ENCODE results near the gene EXOC3L4. TPM values are rescaled to one million over a fixed set of nuclear protein-coding genes. Genes with fewer than 3 reads are reported as not detected.

EXOC3L4 gene
- total RNA-seq, 1 donor: not detected

GRCh38 chr14:103138301-103139131 lies 44.0 kb downstream of the EXOC3L4 start:
- TF ChIP-seq CTCF (IDR thresholded peaks at IDR 0.05; ENCODE audit: insufficient read depth, low read length): no peak
- DNase-seq (ENCODE audit: low read depth): no peak
- no peak overlapping the region for H3K4me3 ChIP-seq (ENCODE audit: low read depth, low read length)

GRCh38 chr14:103139132-103140025 lies 44.9 kb downstream of the EXOC3L4 start:
- H3K4me3 ChIP-seq (ENCODE audit: low read depth, low read length): no peak overlapping the region
- no peak for TF ChIP-seq CTCF (IDR thresholded peaks at IDR 0.05; ENCODE audit: insufficient read depth, low read length)
- DNase-seq (ENCODE audit: low read depth): no peak

DNA sequence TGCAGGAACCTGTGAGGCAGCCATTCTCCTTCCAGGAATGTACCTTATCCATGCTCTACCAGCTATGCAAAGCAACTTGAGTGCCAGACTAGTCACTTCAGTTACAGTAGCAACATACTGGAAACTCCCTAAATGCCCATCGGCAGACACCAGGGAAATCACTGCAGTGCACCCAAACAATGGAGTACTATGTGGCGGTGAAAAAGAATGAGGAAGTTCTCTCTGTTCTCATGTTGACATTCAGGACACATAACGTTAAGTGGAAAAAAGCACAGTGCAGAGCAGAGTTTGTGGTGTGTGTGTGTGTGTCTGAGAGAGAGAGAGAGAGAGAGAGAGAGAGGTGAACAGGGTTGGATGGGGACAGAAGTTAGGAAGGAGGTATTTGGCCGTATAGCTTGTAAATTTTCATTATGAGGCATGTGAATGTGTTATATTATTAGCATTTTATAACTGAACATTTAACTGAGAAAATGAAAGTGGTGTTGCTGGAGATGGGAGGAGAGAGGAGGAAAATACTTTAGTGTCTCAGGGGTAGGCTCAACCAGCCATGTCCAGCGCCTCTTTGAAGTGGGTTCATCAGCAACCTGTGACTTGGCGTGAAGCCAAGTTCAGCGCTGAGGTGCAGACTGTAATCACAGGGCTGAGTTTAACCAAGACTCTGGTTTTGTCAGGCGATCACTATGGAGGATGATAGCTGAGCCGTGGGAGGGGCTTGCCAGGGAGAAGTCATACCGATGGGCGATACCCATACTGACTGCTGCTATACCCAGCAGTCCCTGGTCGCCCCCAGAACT lies 46.0 kb downstream of the EXOC3L4 start:
- no peak for TF ChIP-seq CTCF (IDR thresholded peaks at IDR 0.05; ENCODE audit: insufficient read depth, low read length)
- DNase-seq (ENCODE audit: low read depth): no peak
- no peak overlapping the region for H3K4me3 ChIP-seq (ENCODE audit: low read depth, low read length)

GRCh38 chr14:103141117-103141796 lies 46.7 kb downstream of the EXOC3L4 start:
- no peak overlapping the region for H3K4me3 ChIP-seq (ENCODE audit: low read depth, low read length)
- DNase-seq (ENCODE audit: low read depth): peak; percentile 58
- TF ChIP-seq CTCF (IDR thresholded peaks at IDR 0.05; ENCODE audit: insufficient read depth, low read length): peak; percentile 86

GRCh38 chr14:103142026-103142425 lies 47.5 kb downstream of the EXOC3L4 start:
- TF ChIP-seq CTCF (IDR thresholded peaks at IDR 0.05; ENCODE audit: insufficient read depth, low read length): no peak
- no peak for DNase-seq (ENCODE audit: low read depth)
- H3K4me3 ChIP-seq (ENCODE audit: low read depth, low read length): no peak overlapping the region
